SU-DHL-6 (cell line): Measurements from ENCODE around the gene LDLRAD2.

Experiments used
- CTCF ChIP-seq: fragments of 200-600 bp; sonication (generic); IDR thresholded peaks from one replicate; pipeline ENCODE4 v1.5.1; 2017; ENCODE audit warnings: antibody characterized with exemption, mild to moderate bottlenecking, low read length, moderate library complexity; ENCODE audit not compliant: insufficient read depth, poor library complexity, severe bottlenecking
- EZH2phosphoT487 ChIP-seq: fragments of 200-600 bp; sonication (generic), shearing (Covaris generic); conservative IDR thresholded peaks from 2 replicates; pipeline ENCODE4 v1.6.1; 2018; ENCODE audit warnings: mild to moderate bottlenecking, antibody characterized with exemption, low read length, moderate library complexity, mixed read lengths

GRCh38 chr1:21804536-21804935 is 7.5 kb upstream of the LDLRAD2 start:
- TF ChIP-seq CTCF (no peak), EZH2phosphoT487 (no peak)
